IPS-NIHi7 (cell line): ENCODE data around the gene MAD1L1.

Source experiments
- DNase-seq: peaks from one replicate; pipeline ENCODE4 v3.0.0; 2012; ENCODE audit warnings: mixed read lengths; ENCODE audit errors: extremely low spot score

The MAD1L1 gene

GRCh38 chr7:2104716-2105115, 128.0 kb downstream of the MAD1L1 start:
- DNase-seq: no peak

GRCh38 chr7:2104107-2104710, 128.5 kb downstream of the MAD1L1 start:
- peak; percentile 96 for DNase-seq

- DNase-seq: no peak
Measured at GRCh38 chr7:2103071-2103898, 129.5 kb downstream of the MAD1L1 start.

- DNase-seq: no peak
Measured at GRCh38 chr7:2102375-2102723, 130.4 kb downstream of the MAD1L1 start.

GRCh38 chr7:2101630-2102374, 130.9 kb downstream of the MAD1L1 start:
- no peak for DNase-seq

GRCh38 chr7:2100278-2101208, 132.2 kb downstream of the MAD1L1 start:
- no peak for DNase-seq

- no peak for DNase-seq
Measured at GRCh38 chr7:2099048-2099957, 133.4 kb downstream of the MAD1L1 start.

GRCh38 chr7:2098496-2098895, 134.2 kb downstream of the MAD1L1 start:
- DNase-seq: no peak

- no peak for DNase-seq
Measured at GRCh38 chr7:2098056-2098455, 134.7 kb downstream of the MAD1L1 start.

- DNase-seq: no peak
Measured at GRCh38 chr7:2097492-2097891, 135.3 kb downstream of the MAD1L1 start.

GRCh38 chr7:2096692-2097387, 135.9 kb downstream of the MAD1L1 start:
- DNase-seq: no peak

GRCh38 chr7:2095436-2095835, 137.3 kb downstream of the MAD1L1 start:
- no peak for DNase-seq

GRCh38 chr7:2094454-2095045, 138.2 kb downstream of the MAD1L1 start:
- no peak for DNase-seq

GRCh38 chr7:2093843-2094220, 138.9 kb downstream of the MAD1L1 start:
- no peak for DNase-seq

- no peak for DNase-seq
Measured at GRCh38 chr7:2093215-2093842, 139.4 kb downstream of the MAD1L1 start.

GRCh38 chr7:2092279-2092678, 140.5 kb downstream of the MAD1L1 start:
- DNase-seq: no peak

GRCh38 chr7:2090526-2091520, 141.9 kb downstream of the MAD1L1 start:
- no peak for DNase-seq

- no peak for DNase-seq
Measured at GRCh38 chr7:2088801-2089200, 143.9 kb downstream of the MAD1L1 start.
